Nephron progenitor cell (in vitro differentiated cells): Measurements from ENCODE around the gene SLK.

ENCODE experiments used
- DNase-seq: peaks from one replicate; pipeline ENCODE4 v3.0.0; 2021
- H3K27ac Mint-ChIP-seq: 2 replicates; pipeline ENCODE4 v1.8.0; 2021; ENCODE audit warnings: mild to moderate bottlenecking, moderate library complexity, mixed read lengths
- H3K27me3 Mint-ChIP-seq: 2 replicates; pipeline ENCODE4 v1.8.0; 2021; ENCODE audit warnings: mild to moderate bottlenecking, low read depth, mixed read lengths; ENCODE audit not compliant: poor library complexity
- H3K36me3 Mint-ChIP-seq: 2 replicates; pipeline ENCODE4 v1.8.0; 2021; ENCODE audit warnings: low read depth, mixed read lengths
- H3K4me1 Mint-ChIP-seq: 2 replicates; pipeline ENCODE4 v1.8.0; 2021; ENCODE audit warnings: mixed read lengths
- H3K4me3 Mint-ChIP-seq: 2 replicates; pipeline ENCODE4 v1.8.0; 2021; ENCODE audit warnings: mild to moderate bottlenecking, moderate library complexity, mixed read lengths
- H3K9me3 Mint-ChIP-seq: 2 replicates; pipeline ENCODE4 v1.8.0; 2021; ENCODE audit warnings: mild to moderate bottlenecking, moderate library complexity, mixed read lengths
- CTCF ChIP-seq: fragments of 200-600 bp; sonication (generic); IDR thresholded peaks from 2 replicates; pipeline ENCODE4 v1.5.0; 2021; ENCODE audit warnings: antibody characterized with exemption

Gene SLK

GRCh38 chr10:104046651-104047050 lies 79.7 kb downstream of the SLK start:
- no peaks in the 10 kb centered on the region for H3K9me3 Mint-ChIP-seq
- DNase-seq: no peak
- no peak overlapping the region for H3K4me3 Mint-ChIP-seq
- H3K27me3 Mint-ChIP-seq: peaks cover 12% of the 10 kb centered on the region
- no peaks in the 10 kb centered on the region for H3K36me3 Mint-ChIP-seq
- H3K4me1 Mint-ChIP-seq: peaks cover 48% of the 10 kb centered on the region
- no peak for TF ChIP-seq CTCF
- H3K27ac Mint-ChIP-seq: no peak overlapping the region

GRCh38 chr10:104049504-104050250 lies 82.7 kb downstream of the SLK start:
- no peak for TF ChIP-seq CTCF
- DNase-seq: no peak
- Mint-ChIP-seq H3K4me3 (no peak overlapping the region), H3K27me3 (peaks cover 3% of the 10 kb centered on the region), H3K9me3 (no peaks in the 10 kb centered on the region), H3K4me1 (peaks cover 63% of the 10 kb centered on the region), H3K36me3 (peaks cover 8% of the 10 kb centered on the region), H3K27ac (peak overlapping the region; percentile 45)

GRCh38 chr10:104052431-104052830 lies 85.5 kb downstream of the SLK start:
- H3K27ac Mint-ChIP-seq: no peak overlapping the region
- no peaks in the 10 kb centered on the region for H3K9me3 Mint-ChIP-seq
- H3K4me1 Mint-ChIP-seq: peaks cover 68% of the 10 kb centered on the region
- DNase-seq: no peak
- no peak for TF ChIP-seq CTCF
- H3K36me3 Mint-ChIP-seq: peaks cover 8% of the 10 kb centered on the region
- peaks cover under 1% of the 10 kb centered on the region for H3K27me3 Mint-ChIP-seq
- no peak overlapping the region for H3K4me3 Mint-ChIP-seq

GRCh38 chr10:104053201-104053600 lies 86.3 kb downstream of the SLK start:
- peaks cover 8% of the 10 kb centered on the region for H3K36me3 Mint-ChIP-seq
- peaks cover 1% of the 10 kb centered on the region for H3K27me3 Mint-ChIP-seq
- H3K4me3 Mint-ChIP-seq: no peak overlapping the region
- peaks cover 72% of the 10 kb centered on the region for H3K4me1 Mint-ChIP-seq
- no peaks in the 10 kb centered on the region for H3K9me3 Mint-ChIP-seq
- no peak for TF ChIP-seq CTCF
- no peak for DNase-seq
- peak overlapping the region; percentile 30 for H3K27ac Mint-ChIP-seq

- peak overlapping the region; percentile 15 for H3K27ac Mint-ChIP-seq
- no peak for DNase-seq
- no peaks in the 10 kb centered on the region for H3K9me3 Mint-ChIP-seq
- H3K27me3 Mint-ChIP-seq: peaks cover 6% of the 10 kb centered on the region
- peaks cover 66% of the 10 kb centered on the region for H3K4me1 Mint-ChIP-seq
- TF ChIP-seq CTCF: no peak
- H3K4me3 Mint-ChIP-seq: no peak overlapping the region
- peaks cover 8% of the 10 kb centered on the region for H3K36me3 Mint-ChIP-seq
Measured at GRCh38 chr10:104054430-104054829, 87.5 kb downstream of the SLK start.

GRCh38 chr10:104056619-104057273 lies 89.8 kb downstream of the SLK start:
- H3K27ac Mint-ChIP-seq: peak overlapping the region; percentile 39
- H3K9me3 Mint-ChIP-seq: no peaks in the 10 kb centered on the region
- peaks cover 54% of the 10 kb centered on the region for H3K4me1 Mint-ChIP-seq

More at GRCh38 chr10:104056619-104057273, 89.8 kb downstream of the SLK start:
- Mint-ChIP-seq H3K36me3 (peaks cover 8% of the 10 kb centered on the region), H3K4me3 (no peak overlapping the region), H3K27me3 (peaks cover 22% of the 10 kb centered on the region)
- DNase-seq: no peak
- no peak for TF ChIP-seq CTCF
